Uterus (tissue), 2 donors: Measurements from ENCODE around the gene GET3.

Source experiments
- POLR2A ChIP-seq, 2 donors: fragments of 450-650 bp; IDR thresholded peaks; one replicate each; pipeline ENCODE4 v1.6.1; 2016; ENCODE audit warnings: antibody characterized with exemption in 2 of 2, mild to moderate bottlenecking in 1 of 2, moderate library complexity in 1 of 2
- TF ChIP-seq, protein P1 (sequence below), 4 experiments: fragments of 200-600 bp in 2 of 4; fragments of 450-650 bp in 2 of 4; sonication (generic) in 2 of 4; IDR thresholded peaks; one replicate each; pipeline ENCODE4 v1.5.1; 2016 to 2019; ENCODE audit warnings: antibody characterized with exemption in 4 of 4, mild to moderate bottlenecking in 2 of 4, moderate library complexity in 1 of 4

DNA sequence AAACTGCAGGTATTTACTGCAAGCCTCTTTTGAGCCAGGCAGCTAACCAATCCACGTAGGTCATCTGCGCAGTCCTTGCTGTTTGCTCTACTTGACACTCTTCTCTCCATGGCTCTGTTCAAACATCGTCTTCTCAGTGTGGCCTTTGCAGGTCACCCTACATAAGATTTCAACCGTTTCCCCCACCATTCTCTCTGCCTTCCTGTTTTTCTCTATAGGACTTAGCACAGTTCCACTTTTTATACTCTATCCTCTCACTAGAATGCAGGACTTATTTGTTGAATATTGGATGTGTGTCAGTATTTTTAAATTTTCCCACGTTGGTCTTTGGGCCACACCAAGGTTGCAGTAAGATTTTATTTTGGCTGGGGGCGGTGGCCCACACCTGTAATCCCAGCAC lies 39.2 kb upstream of the GET3 start:
- TF ChIP-seq, protein P1, sequence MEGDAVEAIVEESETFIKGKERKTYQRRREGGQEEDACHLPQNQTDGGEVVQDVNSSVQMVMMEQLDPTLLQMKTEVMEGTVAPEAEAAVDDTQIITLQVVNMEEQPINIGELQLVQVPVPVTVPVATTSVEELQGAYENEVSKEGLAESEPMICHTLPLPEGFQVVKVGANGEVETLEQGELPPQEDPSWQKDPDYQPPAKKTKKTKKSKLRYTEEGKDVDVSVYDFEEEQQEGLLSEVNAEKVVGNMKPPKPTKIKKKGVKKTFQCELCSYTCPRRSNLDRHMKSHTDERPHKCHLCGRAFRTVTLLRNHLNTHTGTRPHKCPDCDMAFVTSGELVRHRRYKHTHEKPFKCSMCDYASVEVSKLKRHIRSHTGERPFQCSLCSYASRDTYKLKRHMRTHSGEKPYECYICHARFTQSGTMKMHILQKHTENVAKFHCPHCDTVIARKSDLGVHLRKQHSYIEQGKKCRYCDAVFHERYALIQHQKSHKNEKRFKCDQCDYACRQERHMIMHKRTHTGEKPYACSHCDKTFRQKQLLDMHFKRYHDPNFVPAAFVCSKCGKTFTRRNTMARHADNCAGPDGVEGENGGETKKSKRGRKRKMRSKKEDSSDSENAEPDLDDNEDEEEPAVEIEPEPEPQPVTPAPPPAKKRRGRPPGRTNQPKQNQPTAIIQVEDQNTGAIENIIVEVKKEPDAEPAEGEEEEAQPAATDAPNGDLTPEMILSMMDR (IDR thresholded peaks at IDR 0.05): no peak
- TF ChIP-seq POLR2A (IDR thresholded peaks at IDR 0.05): no peak
